ENCODE measurements around the gene SLC1A7. TPM values are rescaled to one million over a fixed set of nuclear protein-coding genes. Genes with fewer than 3 reads are reported as not detected.

Gene SLC1A7
- total and polyA plus RNA-seq, 2 experiments from 2014 or later, result not detected

GRCh38 chr1:53061123-53061858, 81.1 kb downstream of the SLC1A7 start (continued):
- TF ChIP-seq CREB1 (CRISPR knock-in tag; IDR thresholded peaks at IDR 0.05; ENCODE audit: low read depth) (no peak), EZH2phosphoT487 (IDR thresholded peaks at IDR 0.05; ENCODE audit: unreplicated experiment) (no peak)

DNA sequence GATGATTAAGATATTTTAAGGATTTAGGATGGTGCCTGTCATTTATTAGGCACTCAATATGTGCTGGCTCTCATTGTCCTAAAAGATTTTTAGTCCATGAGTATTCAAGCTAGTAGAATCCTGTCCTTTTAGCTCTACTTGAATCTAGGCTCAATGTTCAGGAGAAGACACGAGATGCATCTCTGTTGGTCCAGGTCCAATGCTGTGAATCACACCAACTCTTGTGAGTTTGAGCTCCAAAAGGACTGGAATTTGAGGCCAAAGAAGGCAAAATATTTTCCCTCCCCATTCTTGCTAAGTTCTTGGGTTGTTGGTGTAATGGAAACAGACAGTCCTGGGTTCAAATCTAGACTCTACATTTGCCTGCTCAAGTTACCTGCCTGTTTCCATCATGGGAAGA, 81.9 kb downstream of the SLC1A7 start:
- H3K27me3 ChIP-seq (ENCODE audit: insufficient read depth), result peaks cover 65% of the 10 kb centered on the region
- no peak overlapping the region for H3K4me3 ChIP-seq
- no peaks in the 10 kb centered on the region for H3K36me3 Mint-ChIP-seq (ENCODE audit: low read depth)
- no peak for ATAC-seq
- H3K4me3 Mint-ChIP-seq, result no peak overlapping the region
- no peaks in the 10 kb centered on the region for H3K36me3 ChIP-seq (ENCODE audit: insufficient read depth)
- H3K9me3 Mint-ChIP-seq, result no peaks in the 10 kb centered on the region
- no peaks in the 10 kb centered on the region for H3F3A ChIP-seq (replicated peaks; ENCODE audit: low read depth)
- no peak overlapping the region for H3K27ac ChIP-seq (ENCODE audit: low read depth)
- H4K20me1 ChIP-seq (replicated peaks; ENCODE audit: insufficient read depth), result no peaks in the 10 kb centered on the region
- no peaks in the 10 kb centered on the region; the same call in 2 of the 3 replicates for H3K4me1 Mint-ChIP-seq
- H3K27ac Mint-ChIP-seq, result no peak overlapping the region
- no peak overlapping the region for H3K4me2 ChIP-seq
- H3K79me2 ChIP-seq (replicated peaks; ENCODE audit: insufficient read depth), result no peaks in the 10 kb centered on the region
- no peak overlapping the region for H2AFZ ChIP-seq
- H3K4me1 ChIP-seq (ENCODE audit: insufficient read depth), result peaks cover 6% of the 10 kb centered on the region; the same call in 1 of the 2 replicates
- DNase-seq (ENCODE audit: low spot score), result no peak
- peaks cover 49% of the 10 kb centered on the region for H3K27me3 Mint-ChIP-seq (ENCODE audit: insufficient read depth, low read depth, poor library complexity)
- H3K9me2 ChIP-seq (ENCODE audit: insufficient read depth), result no peaks in the 10 kb centered on the region
- TF ChIP-seq ZNF114 (CRISPR knock-in tag; IDR thresholded peaks at IDR 0.05) (no peak), REST (IDR thresholded peaks at IDR 0.05; ENCODE audit: unreplicated experiment) (no peak), NANOG (IDR thresholded peaks at IDR 0.05; ENCODE audit: borderline replicate concordance) (no peak), POLR2AphosphoS5 (IDR thresholded peaks at IDR 0.05; ENCODE audit: low read depth) (no peak), EZH2phosphoT487 (IDR thresholded peaks at IDR 0.05; ENCODE audit: unreplicated experiment) (no peak), STAT1 (IDR thresholded peaks at IDR 0.05; ENCODE audit: unreplicated experiment) (no peak), CREB1 (CRISPR knock-in tag; IDR thresholded peaks at IDR 0.05; ENCODE audit: low read depth) (no peak), ZNF331 (CRISPR knock-in tag; IDR thresholded peaks at IDR 0.05; ENCODE audit: low read depth) (no peak), JUNB (IDR thresholded peaks at IDR 0.05; ENCODE audit: unreplicated experiment) (no peak), EZH2 (IDR thresholded peaks at IDR 0.05; ENCODE audit: low read depth, unreplicated experiment) (no peak)
- TF ChIP-seq, protein P1, sequence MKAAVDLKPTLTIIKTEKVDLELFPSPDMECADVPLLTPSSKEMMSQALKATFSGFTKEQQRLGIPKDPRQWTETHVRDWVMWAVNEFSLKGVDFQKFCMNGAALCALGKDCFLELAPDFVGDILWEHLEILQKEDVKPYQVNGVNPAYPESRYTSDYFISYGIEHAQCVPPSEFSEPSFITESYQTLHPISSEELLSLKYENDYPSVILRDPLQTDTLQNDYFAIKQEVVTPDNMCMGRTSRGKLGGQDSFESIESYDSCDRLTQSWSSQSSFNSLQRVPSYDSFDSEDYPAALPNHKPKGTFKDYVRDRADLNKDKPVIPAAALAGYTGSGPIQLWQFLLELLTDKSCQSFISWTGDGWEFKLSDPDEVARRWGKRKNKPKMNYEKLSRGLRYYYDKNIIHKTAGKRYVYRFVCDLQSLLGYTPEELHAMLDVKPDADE (IDR thresholded peaks at IDR 0.05), result no peak
- TF ChIP-seq, protein P2, sequence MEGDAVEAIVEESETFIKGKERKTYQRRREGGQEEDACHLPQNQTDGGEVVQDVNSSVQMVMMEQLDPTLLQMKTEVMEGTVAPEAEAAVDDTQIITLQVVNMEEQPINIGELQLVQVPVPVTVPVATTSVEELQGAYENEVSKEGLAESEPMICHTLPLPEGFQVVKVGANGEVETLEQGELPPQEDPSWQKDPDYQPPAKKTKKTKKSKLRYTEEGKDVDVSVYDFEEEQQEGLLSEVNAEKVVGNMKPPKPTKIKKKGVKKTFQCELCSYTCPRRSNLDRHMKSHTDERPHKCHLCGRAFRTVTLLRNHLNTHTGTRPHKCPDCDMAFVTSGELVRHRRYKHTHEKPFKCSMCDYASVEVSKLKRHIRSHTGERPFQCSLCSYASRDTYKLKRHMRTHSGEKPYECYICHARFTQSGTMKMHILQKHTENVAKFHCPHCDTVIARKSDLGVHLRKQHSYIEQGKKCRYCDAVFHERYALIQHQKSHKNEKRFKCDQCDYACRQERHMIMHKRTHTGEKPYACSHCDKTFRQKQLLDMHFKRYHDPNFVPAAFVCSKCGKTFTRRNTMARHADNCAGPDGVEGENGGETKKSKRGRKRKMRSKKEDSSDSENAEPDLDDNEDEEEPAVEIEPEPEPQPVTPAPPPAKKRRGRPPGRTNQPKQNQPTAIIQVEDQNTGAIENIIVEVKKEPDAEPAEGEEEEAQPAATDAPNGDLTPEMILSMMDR (conservative IDR thresholded peaks at IDR 0.05; ENCODE audit: low read depth in 2 of 2), result no peak
